Endothelial cell of umbilical vein (primary cell): Measurements from ENCODE around the gene TCAP. TPM values are rescaled to one million over a fixed set of nuclear protein-coding genes. Genes with fewer than 3 reads are reported as not detected.

Source experiments
- BruUV-seq: library from RNA; stranded (reverse); fragments of 400-500 nt; replicated peaks from 2 replicates; lab custom pipeline; 2021; lab: Mats Ljungman, UMichigan
- CTCF ChIA-PET: fragments of 300-600, 350-600 bp; sonication (Branson Sonifier 250); formaldehyde crosslinking; loops from one replicate; lab custom pipeline; 2021; ENCODE audit warnings: antibody characterized with exemption, inconsistent platforms; lab: Charles Lee
- POLR2A ChIA-PET: fragments of 300-600, 350-600 bp; sonication (Branson Sonifier 250); formaldehyde crosslinking; loops from one replicate; lab custom pipeline; 2021; ENCODE audit warnings: antibody characterized with exemption, inconsistent platforms; lab: Charles Lee
- DNase-seq: peaks from one replicate; pipeline ENCODE4 v3.0.0-alpha.2; 2011; ENCODE audit warnings: low read depth, low spot score
- FAIRE-seq: peaks from 2 replicates; lab custom pipeline; 2011; peaks lifted over from hg19 to GRCh38; lab: Jason Lieb, UNC
- H2AFZ ChIP-seq: 2 replicates; pipeline ENCODE4 v1.6.0; 2012; ENCODE audit warnings: low read depth, low read length, control low read depth, inconsistent platforms
- H3K27ac ChIP-seq: 2 replicates; pipeline ENCODE4 v1.5.1; 2011; ENCODE audit warnings: low read depth, mild to moderate bottlenecking, control low read depth, low read length, moderate library complexity; ENCODE audit not compliant: insufficient read depth
- H3K27me3 ChIP-seq, 2 experiments: 2 replicates each; pipeline versions ENCODE4 v1.6.0 to v1.6.1; 2011; ENCODE audit warnings: low read length in 2 of 2, mixed read lengths in 1 of 2; ENCODE audit not compliant: control insufficient read depth in 2 of 2, insufficient read depth in 2 of 2
- H3K36me3 ChIP-seq, 2 experiments: 2 replicates in 1 of 2; 3 replicates in 1 of 2; pipeline ENCODE4 v1.5.1; 2011; ENCODE audit warnings: low read length in 2 of 2, mild to moderate bottlenecking in 1 of 2, moderate library complexity in 1 of 2; ENCODE audit not compliant: control insufficient read depth in 2 of 2, insufficient read depth in 2 of 2; ENCODE audit errors: extremely low read depth in 1 of 2
- H3K4me1 ChIP-seq: 3 replicates; pipeline ENCODE4 v1.5.1; 2011; ENCODE audit warnings: mild to moderate bottlenecking, low read length; ENCODE audit not compliant: control insufficient read depth, insufficient read depth; ENCODE audit errors: extremely low read depth
- H3K4me2 ChIP-seq: 2 replicates; pipeline ENCODE4 v1.6.1; 2011; ENCODE audit warnings: low read length, control low read depth, mixed read lengths; ENCODE audit not compliant: insufficient read depth
- H3K4me3 ChIP-seq, 3 experiments: fragments of 200-600 bp in 1 of 3; sonication (generic), shearing (Covaris generic) in 1 of 3; replicated peaks in 1 of 3; 2 replicates each; pipeline ENCODE4 v1.5.1; 2011 to 2016; ENCODE audit warnings: control low read depth in 3 of 3, low read length in 3 of 3, mild to moderate bottlenecking in 2 of 3, inconsistent platforms in 1 of 3, low read depth in 1 of 3, moderate library complexity in 1 of 3; ENCODE audit not compliant: insufficient read depth in 1 of 3
- H3K79me2 ChIP-seq: 2 replicates; pipeline ENCODE4 v1.6.0; 2012; ENCODE audit warnings: low read length, inconsistent platforms; ENCODE audit not compliant: control insufficient read depth, insufficient read depth
- H3K9ac ChIP-seq: replicated peaks from 2 replicates; pipeline ENCODE3; 2011; ENCODE audit warnings: low read length, control low read depth; ENCODE audit not compliant: insufficient read depth; ENCODE audit errors: extremely low read depth
- H3K9me1 ChIP-seq: replicated peaks from 3 replicates; pipeline ENCODE4 v1.6.0; 2011; ENCODE audit warnings: mild to moderate bottlenecking, low read length; ENCODE audit not compliant: control insufficient read depth, insufficient read depth; ENCODE audit errors: extremely low read depth
- H3K9me3 ChIP-seq: replicated peaks from 2 replicates; pipeline ENCODE4 v1.5.1; 2012; ENCODE audit warnings: low read length, inconsistent platforms; ENCODE audit not compliant: control insufficient read depth, insufficient read depth
- H4K20me1 ChIP-seq: replicated peaks from 2 replicates; pipeline ENCODE3; 2011; ENCODE audit warnings: mild to moderate bottlenecking, low read length; ENCODE audit not compliant: control insufficient read depth, insufficient read depth; ENCODE audit errors: extremely low read depth
- EZH2 ChIP-seq: IDR thresholded peaks from 2 replicates; pipeline ENCODE4 v1.6.1; 2012; ENCODE audit warnings: borderline replicate concordance, low read depth, mild to moderate bottlenecking, moderate library complexity, low read length, inconsistent platforms; ENCODE audit not compliant: severe bottlenecking
- FOS ChIP-seq: IDR thresholded peaks from 2 replicates; pipeline ENCODE4 v1.6.1; 2011; ENCODE audit warnings: mild to moderate bottlenecking, low read length, moderate library complexity, borderline replicate concordance; ENCODE audit not compliant: insufficient read depth
- GATA2 ChIP-seq: IDR thresholded peaks from 2 replicates; pipeline ENCODE4 v1.7.0; 2011; ENCODE audit warnings: low read depth, mild to moderate bottlenecking, moderate library complexity, mixed read lengths, low read length; ENCODE audit not compliant: insufficient read length, insufficient read depth
- JUN ChIP-seq: IDR thresholded peaks from 2 replicates; pipeline ENCODE4 v1.6.1; 2011; ENCODE audit warnings: borderline replicate concordance, low read depth; ENCODE audit not compliant: insufficient read length, insufficient read depth
- MYC ChIP-seq: IDR thresholded peaks from one replicate; pipeline ENCODE4 v1.6.1; 2011; ENCODE audit warnings: mild to moderate bottlenecking, low read depth, low read length
- POLR2A ChIP-seq: IDR thresholded peaks from 2 replicates; pipeline ENCODE4 v1.6.1; 2012; ENCODE audit warnings: low read depth, mild to moderate bottlenecking, control low read depth, low read length
- POLR2AphosphoS5 ChIP-seq: IDR thresholded peaks from 2 replicates; pipeline ENCODE4 v1.6.1; 2012; ENCODE audit warnings: low read depth, mild to moderate bottlenecking, control low read depth, low read length, moderate library complexity; ENCODE audit not compliant: insufficient read depth
- dilution Hi-C: fragments of 300-500 bp; cut with MboI; formaldehyde crosslinking; loops from one replicate; pipeline ENCODE4 v1.15.0; 2019; ENCODE audit warnings: low sequenced_read_pairs; ENCODE audit not compliant: extremely low pct_ligation_motif_present
- intact Hi-C: fragments of 100-400 bp; cut with micrococcal nuclease; formaldehyde crosslinking; loops from one replicate; pipeline ENCODE4 v1.10.0; 2022
- polyA plus RNA-seq, 4 experiments: library from polyadenylated mRNA; depleted of rRNA in 3 of 4; stranded (reverse) in 3 of 4; unstranded in 1 of 4; fragments of >200 nt; gene quantifications; 2 replicates each; pipeline versions ENCODE4 v1.2.1 to v1.2.3, GENCODE V29; 2011 to 2012; ENCODE audit warnings: missing spikeins in 1 of 4
- total RNA-seq: library from RNA; stranded (reverse); gene quantifications from 2 replicates; pipeline ENCODE4 v1.2.3, GENCODE V29; 2021
- TF ChIP-seq, protein P1 (sequence below), 2 donors: IDR thresholded peaks; 1 replicate in 1 of 2; 2 replicates in 1 of 2; pipeline ENCODE4 v1.5.1; 2011; ENCODE audit warnings: low read length in 2 of 2, mild to moderate bottlenecking in 2 of 2, moderate library complexity in 2 of 2, control low read depth in 1 of 2, inconsistent platforms in 1 of 2, low read depth in 1 of 2; ENCODE audit not compliant: insufficient read depth in 1 of 2; ENCODE audit errors: extremely low read depth in 1 of 2
- TF ChIP-seq, protein P2 (sequence below): IDR thresholded peaks from 2 replicates; pipeline ENCODE4 v1.6.1; 2011; ENCODE audit not compliant: insufficient read depth, insufficient read length

TCAP gene
- total and polyA plus RNA-seq, 2 donors (not counting 3 experiments of a cell fraction or from before 2014, with no cell fraction given) = 0.51 to 0.93 TPM

- Histone ChIP-seq H4K20me1 (no peaks in the 10 kb centered on the region), H3K27me3 (no peaks in the 10 kb centered on the region), H3K27ac (no peak overlapping the region), H3K9me1 (no peaks in the 10 kb centered on the region), H2AFZ (no peak overlapping the region), H3K9me3 (no peaks in the 10 kb centered on the region), H3K4me1 (peaks cover 22% of the 10 kb centered on the region), H3K36me3 (no peaks in the 10 kb centered on the region), H3K4me3 (no peak overlapping the region), H3K4me2 (no peak overlapping the region), H3K79me2 (peaks cover 20% of the 10 kb centered on the region), H3K9ac (no peak overlapping the region)
- TF ChIP-seq JUN (no peak), POLR2A (no peak)
- dilution Hi-C loops = loop anchor here (10.0 kb wide), 1 partner anchor 106 kb away; no protein-coding TSS in a partner anchor
- no TSS peak for BruUV-seq
- intact Hi-C loops = loop anchor here (5.0 kb wide), 1 partner anchor 113 kb away; no protein-coding TSS in a partner anchor
- ChIA-PET POLR2A (no interaction called here), CTCF (interaction anchor here (1.1 to 5.2 kb wide), 5 partner anchors 15 to 92 kb away, joined by 3 to 25 read pairs (median 5); no protein-coding TSS in a partner anchor)
- no peak for FAIRE-seq
- DNase-seq = no peak
Measured at GRCh38 chr17:39639043-39639442, 26.1 kb upstream of the TCAP start.

DNA sequence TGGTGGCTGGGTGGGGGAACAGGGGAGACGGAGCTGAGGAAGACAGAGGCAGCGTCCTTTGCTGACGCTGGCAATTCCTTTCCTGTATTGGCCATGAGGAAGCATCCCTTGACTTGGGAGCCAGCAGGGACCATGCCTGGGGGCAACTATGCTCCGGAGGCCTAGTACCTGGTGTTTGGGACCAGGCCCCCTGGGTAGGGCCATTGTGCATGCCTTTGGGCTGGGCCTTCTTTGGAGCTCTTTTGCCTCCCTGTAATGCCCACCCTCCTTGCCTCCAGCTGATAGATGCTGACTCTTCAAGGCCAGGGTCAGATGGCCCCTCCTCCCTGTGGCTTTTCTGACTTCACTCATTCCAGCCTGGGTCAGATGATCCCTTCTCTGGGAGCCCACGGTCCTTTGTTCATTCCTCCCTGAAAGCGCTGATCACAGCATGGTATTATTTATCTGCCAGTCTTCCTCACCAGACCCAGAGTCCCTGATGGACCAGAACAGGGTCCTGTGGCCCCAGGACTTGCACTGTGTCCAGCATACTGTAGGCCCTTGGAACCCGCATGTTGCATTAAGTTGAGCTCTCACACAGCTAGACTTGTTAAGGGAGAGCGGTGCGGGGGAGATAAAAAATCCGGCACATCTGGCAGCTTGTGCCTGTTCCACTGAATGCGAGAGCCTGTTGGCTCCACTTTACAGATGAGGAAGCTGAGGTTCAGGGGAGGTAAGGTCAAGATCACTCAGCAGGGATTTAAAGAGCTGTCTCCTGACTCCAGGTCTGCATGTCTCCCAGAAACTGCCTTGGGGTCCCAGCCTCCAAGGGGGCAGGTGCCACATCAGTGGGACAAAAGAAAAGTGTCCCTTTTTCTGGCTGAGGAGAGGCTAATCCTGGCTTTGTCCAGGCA lies 25.3 kb upstream of the TCAP start:
- no peaks in the 10 kb centered on the region for H4K20me1 ChIP-seq
- H3K4me2 ChIP-seq = no peak overlapping the region
- CTCF ChIA-PET = interaction anchor here (1.1 to 5.2 kb wide), 5 partner anchors 14 to 92 kb away, joined by 3 to 25 read pairs (median 5); no protein-coding TSS in a partner anchor
- no peak overlapping the region for H3K4me3 ChIP-seq
- no peak for TF ChIP-seq EZH2
- TF ChIP-seq, protein P1, sequence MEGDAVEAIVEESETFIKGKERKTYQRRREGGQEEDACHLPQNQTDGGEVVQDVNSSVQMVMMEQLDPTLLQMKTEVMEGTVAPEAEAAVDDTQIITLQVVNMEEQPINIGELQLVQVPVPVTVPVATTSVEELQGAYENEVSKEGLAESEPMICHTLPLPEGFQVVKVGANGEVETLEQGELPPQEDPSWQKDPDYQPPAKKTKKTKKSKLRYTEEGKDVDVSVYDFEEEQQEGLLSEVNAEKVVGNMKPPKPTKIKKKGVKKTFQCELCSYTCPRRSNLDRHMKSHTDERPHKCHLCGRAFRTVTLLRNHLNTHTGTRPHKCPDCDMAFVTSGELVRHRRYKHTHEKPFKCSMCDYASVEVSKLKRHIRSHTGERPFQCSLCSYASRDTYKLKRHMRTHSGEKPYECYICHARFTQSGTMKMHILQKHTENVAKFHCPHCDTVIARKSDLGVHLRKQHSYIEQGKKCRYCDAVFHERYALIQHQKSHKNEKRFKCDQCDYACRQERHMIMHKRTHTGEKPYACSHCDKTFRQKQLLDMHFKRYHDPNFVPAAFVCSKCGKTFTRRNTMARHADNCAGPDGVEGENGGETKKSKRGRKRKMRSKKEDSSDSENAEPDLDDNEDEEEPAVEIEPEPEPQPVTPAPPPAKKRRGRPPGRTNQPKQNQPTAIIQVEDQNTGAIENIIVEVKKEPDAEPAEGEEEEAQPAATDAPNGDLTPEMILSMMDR (IDR thresholded peaks at IDR 0.05; ENCODE audit: extremely low read depth in 1 of 2, insufficient read depth in 1 of 2, low read depth in 1 of 2, low read length in 2 of 2) = no peak
- TF ChIP-seq JUN = no peak
- no peak for TF ChIP-seq MYC
- TF ChIP-seq, protein P2, sequence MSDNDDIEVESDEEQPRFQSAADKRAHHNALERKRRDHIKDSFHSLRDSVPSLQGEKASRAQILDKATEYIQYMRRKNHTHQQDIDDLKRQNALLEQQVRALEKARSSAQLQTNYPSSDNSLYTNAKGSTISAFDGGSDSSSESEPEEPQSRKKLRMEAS = no peak
- TF ChIP-seq GATA2 = no peak
- no peak for TF ChIP-seq FOS
- TF ChIP-seq POLR2AphosphoS5 = no peak
- no peak for TF ChIP-seq POLR2A
- intact Hi-C loops (loop anchor here (5.0 kb wide), 1 partner anchor 112 kb away; no protein-coding TSS in a partner anchor), dilution Hi-C loops (loop anchor here (10.0 kb wide), 1 partner anchor 105 kb away; no protein-coding TSS in a partner anchor)
- no peaks in the 10 kb centered on the region for H3K9me1 ChIP-seq
- H3K79me2 ChIP-seq = peaks cover 23% of the 10 kb centered on the region
- no peaks in the 10 kb centered on the region for H3K36me3 ChIP-seq
- DNase-seq (no peak), FAIRE-seq (no peak)
- no peak overlapping the region for H2AFZ ChIP-seq
- H3K4me1 ChIP-seq = peaks cover 22% of the 10 kb centered on the region
- H3K9me3 ChIP-seq = no peaks in the 10 kb centered on the region
- POLR2A ChIA-PET = no interaction called here
- no peak overlapping the region for H3K27ac ChIP-seq
- H3K27me3 ChIP-seq = no peaks in the 10 kb centered on the region
- no peak overlapping the region for H3K9ac ChIP-seq
- no TSS peak for BruUV-seq
